Right lobe of liver (tissue), 6 donors: ENCODE data around the gene COX6B1. TPM values are rescaled to one million over a fixed set of nuclear protein-coding genes. Genes with fewer than 3 reads are reported as not detected.

Experiments
- ATAC-seq, 4 donors: fragments of 200-7000 bp; cut with Tn5 transposase; one replicate each; pipeline ENCODE4 v1.9.1; 2020; ENCODE audit warnings: mild to moderate bottlenecking in 4 of 4, moderate library complexity in 4 of 4
- DNase-seq, 3 donors: peaks; one replicate each; pipeline ENCODE4 v3.0.0-alpha.2; 2020
- H3K27ac ChIP-seq, 3 donors: fragments of 200-600 bp; one replicate each; pipeline ENCODE4 v1.8.0; 2022
- H3K27me3 ChIP-seq, 2 donors: fragments of 200-600 bp; one replicate each; pipeline ENCODE4 v1.8.0; 2022
- H3K36me3 ChIP-seq, 4 donors: fragments of 200-600 bp; sonication (generic) in 1 of 4; one replicate each; pipeline versions ENCODE4 v1.5.1 to v1.8.0; 2017 to 2022; ENCODE audit warnings: control low read depth in 1 of 4
- H3K4me1 ChIP-seq, 4 donors: fragments of 200-600 bp; sonication (generic) in 1 of 4; one replicate each; pipeline versions ENCODE4 v1.5.1 to v1.8.0; 2017 to 2022; ENCODE audit warnings: control low read depth in 1 of 4
- H3K4me3 ChIP-seq, 3 donors: fragments of 200-600 bp; one replicate each; pipeline ENCODE4 v1.8.0; 2022
- H3K9me3 ChIP-seq, 4 donors: fragments of 200-600 bp; sonication (generic) in 1 of 4; one replicate each; pipeline versions ENCODE4 v1.5.1 to v1.8.0; 2017 to 2022; ENCODE audit warnings: control low read depth in 1 of 4
- POLR2A ChIP-seq: fragments of 450-650 bp; IDR thresholded peaks from one replicate; pipeline ENCODE4 v1.6.1; 2017; ENCODE audit warnings: antibody characterized with exemption, mild to moderate bottlenecking
- WGBS: methylation state at CpG from one replicate; pipeline ENCODE4 v1.1.6; 2018; ENCODE audit warnings: low coverage, low lambda C conversion rate; ENCODE audit not compliant: insufficient coverage; ENCODE audit errors: missing lambda C conversion rate; 5-methylcytosine and 5-hydroxymethylcytosine counted together
- intact Hi-C, 2 donors: fragments of 100-400 bp; cut with DNase I; formaldehyde crosslinking; loops; one replicate each; pipeline versions ENCODE4 v1.11.2 to v1.14.1; 2022
- total RNA-seq, 6 experiments: library from RNA; depleted of rRNA in 2 of 6; stranded (reverse); fragments of >200 nt in 2 of 6; fragmentation: NEBNext Ultra II Directional in 3 of 6; extraction: Animal tissue kit (Norgen Biotek cat#: 25700) in 3 of 6; gene quantifications; one replicate each; pipeline versions ENCODE4 v1.1.0 to v1.2.4, GENCODE V29; 2016 to 2023
- TF ChIP-seq, protein P1 (sequence below), 4 donors: fragments of 200-600 bp in 3 of 4; fragments of 450-650 bp in 1 of 4; IDR thresholded peaks; one replicate each; pipeline versions ENCODE4 v1.5.1 to v1.8.0; 2016 to 2022; ENCODE audit warnings: antibody characterized with exemption in 4 of 4, mild to moderate bottlenecking in 2 of 4
- donor health status: DM: no; HTN: yes; CAD: no.
- donor health status: DM: no; HTN: no; CAD: no.
- donor health status: DM: no; HTN: no; CAD: no.
- donor health status: DM: no; HTN: yes; CAD: no.
- donor health status: DM: no; HTN: yes; CAD: no.

COX6B1 gene
- total RNA-seq, 6 experiments from 2014 or later = 189 to 697 (median 228) TPM

- H3K4me1 ChIP-seq = no peaks in the 10 kb centered on the region
- intact Hi-C loops = loop anchor here (10.0 kb wide), 2 partner anchors 131 to 141 kb away; no protein-coding TSS in a partner anchor
- no peaks in the 10 kb centered on the region for H3K9me3 ChIP-seq
- no peaks in the 10 kb centered on the region for H3K27me3 ChIP-seq
- 4% methylated on average over 7 of the region's 8 CpGs for WGBS
- no peak for TF ChIP-seq POLR2A
- TF ChIP-seq, protein P1, sequence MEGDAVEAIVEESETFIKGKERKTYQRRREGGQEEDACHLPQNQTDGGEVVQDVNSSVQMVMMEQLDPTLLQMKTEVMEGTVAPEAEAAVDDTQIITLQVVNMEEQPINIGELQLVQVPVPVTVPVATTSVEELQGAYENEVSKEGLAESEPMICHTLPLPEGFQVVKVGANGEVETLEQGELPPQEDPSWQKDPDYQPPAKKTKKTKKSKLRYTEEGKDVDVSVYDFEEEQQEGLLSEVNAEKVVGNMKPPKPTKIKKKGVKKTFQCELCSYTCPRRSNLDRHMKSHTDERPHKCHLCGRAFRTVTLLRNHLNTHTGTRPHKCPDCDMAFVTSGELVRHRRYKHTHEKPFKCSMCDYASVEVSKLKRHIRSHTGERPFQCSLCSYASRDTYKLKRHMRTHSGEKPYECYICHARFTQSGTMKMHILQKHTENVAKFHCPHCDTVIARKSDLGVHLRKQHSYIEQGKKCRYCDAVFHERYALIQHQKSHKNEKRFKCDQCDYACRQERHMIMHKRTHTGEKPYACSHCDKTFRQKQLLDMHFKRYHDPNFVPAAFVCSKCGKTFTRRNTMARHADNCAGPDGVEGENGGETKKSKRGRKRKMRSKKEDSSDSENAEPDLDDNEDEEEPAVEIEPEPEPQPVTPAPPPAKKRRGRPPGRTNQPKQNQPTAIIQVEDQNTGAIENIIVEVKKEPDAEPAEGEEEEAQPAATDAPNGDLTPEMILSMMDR (IDR thresholded peaks at IDR 0.05) = no peak
- no peak overlapping the region for H3K27ac ChIP-seq
- DNase-seq = no peak
- ATAC-seq = peak in 2 of 4 donors; percentile 10 to 26
- no peaks in the 10 kb centered on the region for H3K36me3 ChIP-seq
- no peak overlapping the region for H3K4me3 ChIP-seq
These were observed 45.3 kb downstream of the COX6B1 start for GRCh38 chr19:35693422-35693821.

DNA sequence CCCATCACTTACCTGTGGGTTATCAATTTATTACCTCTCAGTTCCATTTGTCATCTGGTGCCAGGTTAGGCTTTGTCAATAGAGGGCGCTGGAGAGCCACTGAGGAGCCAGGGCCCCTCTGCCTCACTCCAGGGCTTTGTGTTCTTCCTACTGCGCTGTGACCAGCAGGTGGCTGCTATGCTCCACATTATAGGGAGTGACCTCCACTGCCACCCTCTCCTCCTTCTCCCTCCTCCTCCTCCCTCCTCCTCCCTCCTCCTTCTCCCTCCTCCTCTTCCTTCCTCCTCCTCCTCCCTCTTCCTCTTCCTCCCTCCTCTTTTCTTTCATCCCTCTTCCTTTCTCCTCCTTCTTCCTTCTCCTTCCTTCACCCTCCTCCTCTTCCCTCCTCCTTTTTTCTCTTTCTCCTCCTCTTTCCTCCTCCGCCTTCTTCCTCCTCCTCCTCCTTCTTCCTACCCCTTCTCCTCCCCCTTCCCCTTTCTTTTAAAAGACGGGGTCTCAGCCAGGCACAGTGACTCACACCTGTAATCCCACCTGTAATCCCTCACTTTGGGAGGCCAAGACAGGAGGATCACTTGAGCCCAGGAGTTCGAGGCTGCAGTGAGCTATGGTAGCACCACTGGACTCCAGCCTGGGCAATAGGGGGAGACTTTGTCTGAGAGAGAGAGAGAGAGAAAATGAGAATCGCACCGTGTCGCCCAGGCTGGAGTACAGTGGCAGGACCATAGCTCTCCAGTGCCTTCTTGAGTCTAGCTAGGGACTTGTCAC is 45.9 kb downstream of the COX6B1 start:
- H3K4me3 ChIP-seq = no peak overlapping the region
- H3K27me3 ChIP-seq = no peaks in the 10 kb centered on the region
- no peak for TF ChIP-seq POLR2A
- TF ChIP-seq, protein P1 (IDR thresholded peaks at IDR 0.05) = peak; percentile 95 to 99 (median 96)
- WGBS = 20% methylated on average over 7 of the region's 8 CpGs
- no peaks in the 10 kb centered on the region for H3K9me3 ChIP-seq
- DNase-seq (peak; percentile 84 to 87 (median 87)), ATAC-seq (peak; percentile 100)
- H3K36me3 ChIP-seq = no peaks in the 10 kb centered on the region
- H3K27ac ChIP-seq = no peak overlapping the region
- H3K4me1 ChIP-seq = no peaks in the 10 kb centered on the region
- intact Hi-C loops = loop anchor here (10.0 kb wide), 2 partner anchors 131 to 141 kb away; no protein-coding TSS in a partner anchor

- DNase-seq = no peak
- no peak overlapping the region for H3K27ac ChIP-seq
- no peaks in the 10 kb centered on the region for H3K9me3 ChIP-seq
- H3K4me1 ChIP-seq = no peaks in the 10 kb centered on the region
- H3K4me3 ChIP-seq = no peak overlapping the region
- H3K27me3 ChIP-seq = no peaks in the 10 kb centered on the region
- TF ChIP-seq POLR2A = no peak
- TF ChIP-seq, protein P1 (IDR thresholded peaks at IDR 0.05) = no peak
- intact Hi-C loops = loop anchor here (10.0 kb wide), 2 partner anchors 129 to 139 kb away; no protein-coding TSS in a partner anchor
- ATAC-seq = no peak
- WGBS = 77% methylated on average over 2 of the region's 2 CpGs
- no peaks in the 10 kb centered on the region for H3K36me3 ChIP-seq
These were observed 47.8 kb downstream of the COX6B1 start for GRCh38 chr19:35695895-35696422.

- WGBS = 69% methylated on average over 4 of the region's 4 CpGs
- H3K9me3 ChIP-seq = no peaks in the 10 kb centered on the region
- H3K27ac ChIP-seq = no peak overlapping the region
- no peaks in the 10 kb centered on the region for H3K27me3 ChIP-seq
- TF ChIP-seq, protein P1 (IDR thresholded peaks at IDR 0.05) = no peak
- TF ChIP-seq POLR2A = no peak
- no peak for DNase-seq
- no peaks in the 10 kb centered on the region for H3K36me3 ChIP-seq
- ATAC-seq = no peak
- intact Hi-C loops = loop anchor here (10.0 kb wide), 2 partner anchors 128 to 138 kb away; no protein-coding TSS in a partner anchor
- H3K4me3 ChIP-seq = no peak overlapping the region
- no peaks in the 10 kb centered on the region for H3K4me1 ChIP-seq
These were observed 48.7 kb downstream of the COX6B1 start for GRCh38 chr19:35696835-35697234.
